KOPT-K1 (cell line): ENCODE results near the gene ZFAND2A.
"Not testable (repeated sequence)": the region's sequence is repeated elsewhere in the genome, so short reads cannot be mapped to it uniquely, and the experiment has no call there.

Experiments
- H3K27ac ChIP-seq: fragments of 200-600 bp; sonication (generic); 2 replicates; pipeline ENCODE4 v1.5.1; 2016; ENCODE audit warnings: antibody characterized with exemption, mild to moderate bottlenecking, low read depth, low read length; ENCODE audit not compliant: poor library complexity, severe bottlenecking
- H3K36me3 ChIP-seq: fragments of 200-600 bp; sonication (generic); 2 replicates; pipeline ENCODE4 v1.5.1; 2017; ENCODE audit warnings: antibody characterized with exemption, mild to moderate bottlenecking, low read length, moderate library complexity; ENCODE audit not compliant: insufficient read depth
- H3K9me3 ChIP-seq: fragments of 200-600 bp; sonication (generic); 2 replicates; pipeline ENCODE4 v1.5.1; 2017; ENCODE audit warnings: antibody characterized with exemption, low read length, mild to moderate bottlenecking; ENCODE audit not compliant: insufficient read depth, poor library complexity, severe bottlenecking

Gene ZFAND2A

DNA sequence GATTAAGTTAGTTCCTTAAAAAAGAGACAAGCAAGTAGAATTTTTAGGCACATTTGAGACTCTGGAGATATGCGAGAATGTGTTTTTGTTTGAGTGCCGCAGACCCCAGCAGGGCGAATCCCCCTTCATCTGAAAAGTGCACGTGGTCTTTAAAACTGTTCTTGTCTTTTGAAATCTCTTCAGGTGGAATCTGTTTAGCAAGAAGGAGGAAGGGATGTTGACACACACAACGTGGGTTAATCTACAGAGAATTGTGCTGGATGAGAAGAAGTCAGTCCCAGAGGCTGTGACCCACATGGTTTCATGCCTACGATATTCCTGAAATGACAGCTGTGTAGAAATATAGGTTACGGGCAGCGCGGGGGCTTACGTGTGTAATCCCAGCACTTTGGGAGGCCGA is 27.1 kb upstream of the ZFAND2A start:
- H3K9me3 ChIP-seq, result no peaks in the 10 kb centered on the region
- H3K36me3 ChIP-seq, result no peaks in the 10 kb centered on the region
- no peak overlapping the region for H3K27ac ChIP-seq

DNA sequence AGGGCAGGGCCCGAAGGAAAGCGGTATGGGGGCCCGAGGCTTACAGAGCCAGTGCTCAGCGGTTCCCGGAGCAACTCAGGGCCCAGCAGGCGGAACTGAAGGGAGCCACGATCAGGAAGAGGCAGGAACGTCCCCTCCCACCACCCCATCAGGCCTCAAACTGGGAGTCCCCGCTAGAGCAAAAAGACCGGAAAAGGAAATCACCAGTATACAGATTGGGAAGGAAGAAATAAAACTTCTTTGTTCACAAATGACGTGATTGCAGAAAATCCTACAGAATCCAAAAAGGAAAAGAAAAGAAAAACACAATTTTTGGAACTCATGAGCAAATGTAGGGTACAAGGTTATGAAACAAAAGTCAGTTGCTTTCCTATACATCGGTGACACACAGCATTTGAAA is 21.6 kb upstream of the ZFAND2A start:
- Histone ChIP-seq H3K9me3 (peaks cover 7% of the 10 kb centered on the region), H3K36me3 (no peaks in the 10 kb centered on the region), H3K27ac (no peak overlapping the region)

- Histone ChIP-seq H3K36me3 (no peaks in the 10 kb centered on the region), H3K9me3 (peaks cover 7% of the 10 kb centered on the region), H3K27ac (no peak overlapping the region)
Observed at GRCh38 chr7:1181031-1181430, 21.0 kb upstream of the ZFAND2A start.

GRCh38 chr7:1176891-1177373 is 16.9 kb upstream of the ZFAND2A start:
- H3K27ac ChIP-seq, result no peak overlapping the region
- H3K9me3 ChIP-seq, result peaks cover 7% of the 10 kb centered on the region

GRCh38 chr7:1175967-1176851 is 16.2 kb upstream of the ZFAND2A start:
- Histone ChIP-seq H3K9me3 (peaks cover 7% of the 10 kb centered on the region), H3K36me3 (no peaks in the 10 kb centered on the region), H3K27ac (peak overlapping the region; percentile 19)

More at GRCh38 chr7:1176891-1177373, 16.9 kb upstream of the ZFAND2A start:
- H3K36me3 ChIP-seq, result no peaks in the 10 kb centered on the region

DNA sequence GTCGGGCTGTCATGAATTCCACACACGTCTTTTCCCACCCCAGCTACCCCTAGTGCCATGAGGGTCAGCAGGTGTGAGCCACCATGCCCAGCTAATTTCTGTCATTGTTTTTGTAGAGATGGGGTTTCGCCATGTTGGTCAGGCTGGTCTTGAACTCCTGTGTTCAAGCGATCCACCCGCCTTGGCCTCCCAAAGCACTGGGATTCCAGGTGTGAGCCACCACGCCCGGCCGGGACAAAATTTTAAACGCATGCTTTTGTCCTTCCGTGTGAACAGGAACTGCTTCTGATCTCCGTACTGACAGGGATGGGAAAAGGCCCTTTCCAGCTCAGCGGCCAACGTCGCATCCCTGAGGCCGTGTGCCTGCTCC is 15.6 kb upstream of the ZFAND2A start:
- Histone ChIP-seq H3K36me3 (no peaks in the 10 kb centered on the region), H3K27ac (no peak overlapping the region), H3K9me3 (peaks cover 7% of the 10 kb centered on the region)

- H3K9me3 ChIP-seq, result peaks cover 7% of the 10 kb centered on the region
- no peaks in the 10 kb centered on the region for H3K36me3 ChIP-seq
- H3K27ac ChIP-seq, result no peak overlapping the region
Observed at GRCh38 chr7:1174881-1175596, 15.0 kb upstream of the ZFAND2A start.

- peaks cover 7% of the 10 kb centered on the region for H3K9me3 ChIP-seq
- no peaks in the 10 kb centered on the region for H3K36me3 ChIP-seq
- no peak overlapping the region for H3K27ac ChIP-seq
Observed at GRCh38 chr7:1174002-1174401, 14.0 kb upstream of the ZFAND2A start.

DNA sequence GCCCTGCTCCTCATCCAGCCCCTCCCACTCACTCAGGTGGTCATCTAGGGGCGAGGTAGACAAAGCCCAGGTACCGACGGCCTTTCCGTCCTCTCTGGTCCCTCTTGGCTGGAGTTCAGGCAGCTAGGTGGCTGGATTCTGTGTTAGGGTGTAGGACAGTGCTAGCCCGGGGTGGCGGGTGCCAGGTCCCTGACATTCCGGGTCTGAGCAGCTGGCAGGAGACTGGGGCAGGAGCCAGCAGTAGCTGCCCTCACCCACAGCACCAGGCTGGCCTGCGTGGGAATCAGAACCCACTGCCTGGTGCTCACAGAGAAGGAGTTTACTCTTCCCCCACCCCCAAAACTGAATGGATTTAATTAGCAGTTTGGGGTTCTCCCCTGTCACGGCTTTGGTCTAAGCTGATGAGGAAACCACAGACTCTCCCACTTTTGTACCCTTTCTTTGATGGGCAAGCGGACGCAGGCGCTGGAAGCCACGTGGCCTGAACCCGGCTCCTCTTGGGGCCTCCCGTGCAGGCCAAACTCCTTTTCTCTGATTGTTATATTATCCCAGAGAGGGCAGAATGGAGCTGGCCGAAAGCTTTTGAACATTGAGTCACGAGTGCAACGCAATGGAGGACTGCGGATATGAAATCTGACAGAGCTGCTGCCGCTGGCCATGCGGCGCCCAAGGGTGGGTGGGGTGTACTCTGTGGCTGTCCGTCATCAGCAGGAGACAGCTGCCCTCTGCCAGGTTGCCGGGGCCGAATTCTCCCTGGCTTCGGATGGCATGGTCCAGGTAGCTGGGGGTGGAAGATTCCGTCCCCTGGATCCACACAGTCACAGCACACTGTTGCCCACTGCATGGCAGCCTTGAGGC is 12.9 kb upstream of the ZFAND2A start:
- Histone ChIP-seq H3K36me3 (no peaks in the 10 kb centered on the region), H3K9me3 (peaks cover 2% of the 10 kb centered on the region), H3K27ac (no peak overlapping the region)

DNA sequence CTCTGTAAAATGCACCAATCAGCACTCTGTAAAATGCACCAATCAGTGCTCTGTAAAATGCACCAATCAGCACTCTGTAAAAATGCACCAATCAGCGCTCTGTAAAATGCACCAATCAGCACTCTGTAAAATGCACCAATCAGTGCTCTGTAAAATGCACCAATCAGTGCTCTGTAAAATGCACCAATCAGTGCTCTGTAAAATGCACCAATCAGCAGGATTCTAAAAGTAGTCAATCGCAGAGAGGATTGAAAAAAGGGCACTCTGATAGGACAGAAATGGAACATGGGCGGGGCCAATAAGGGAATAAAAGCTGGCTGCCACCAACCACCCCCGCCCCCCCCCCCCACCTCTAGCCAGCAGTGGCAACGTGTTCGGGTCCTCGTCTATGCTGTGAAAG is 11.5 kb upstream of the ZFAND2A start:
- not testable (repeated sequence) for H3K36me3 ChIP-seq, H3K9me3 ChIP-seq, H3K27ac ChIP-seq

DNA sequence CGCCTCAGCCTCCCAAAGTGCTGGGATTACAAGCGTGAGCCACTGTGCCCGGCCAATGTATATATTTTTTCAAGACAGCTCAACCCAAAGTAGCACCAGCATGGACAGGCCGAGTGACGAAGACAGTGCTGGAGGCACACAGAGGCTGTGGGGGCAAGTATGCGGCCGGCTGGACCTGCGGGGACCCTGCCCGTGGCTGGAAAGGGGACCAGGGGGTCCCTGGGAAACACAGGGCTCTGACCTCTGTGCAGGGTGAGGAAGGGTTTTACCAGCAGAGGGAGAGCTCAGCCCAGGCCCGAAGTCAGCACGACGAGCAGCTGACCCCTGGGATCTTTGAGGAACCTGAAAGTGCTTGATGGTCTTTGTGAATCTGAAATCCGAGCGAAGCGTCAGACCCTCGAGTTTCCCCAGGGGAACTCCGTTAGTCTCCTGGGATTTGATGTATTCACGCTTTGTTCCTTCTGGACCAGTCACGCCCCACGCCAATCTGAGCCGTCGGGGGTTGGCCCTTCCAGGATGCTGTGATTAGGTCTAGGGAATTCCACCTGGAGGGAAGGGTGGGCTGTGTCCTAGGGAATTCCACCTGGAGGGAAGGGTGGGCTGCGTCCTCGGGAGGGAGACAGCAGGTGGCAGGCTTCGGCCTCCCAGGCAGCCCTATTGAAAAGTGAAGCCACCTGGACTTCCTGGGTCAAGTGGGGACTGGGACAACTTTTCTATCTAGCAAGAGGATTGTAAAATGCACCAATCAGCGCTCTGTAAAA is 10.9 kb upstream of the ZFAND2A start:
- Histone ChIP-seq H3K9me3 (no peaks in the 10 kb centered on the region), H3K27ac (no peak overlapping the region), H3K36me3 (no peaks in the 10 kb centered on the region)

GRCh38 chr7:1169409-1170368 is 9.7 kb upstream of the ZFAND2A start:
- Histone ChIP-seq H3K27ac (peak overlapping the region; percentile 64), H3K9me3 (no peaks in the 10 kb centered on the region), H3K36me3 (peaks cover 5% of the 10 kb centered on the region)

DNA sequence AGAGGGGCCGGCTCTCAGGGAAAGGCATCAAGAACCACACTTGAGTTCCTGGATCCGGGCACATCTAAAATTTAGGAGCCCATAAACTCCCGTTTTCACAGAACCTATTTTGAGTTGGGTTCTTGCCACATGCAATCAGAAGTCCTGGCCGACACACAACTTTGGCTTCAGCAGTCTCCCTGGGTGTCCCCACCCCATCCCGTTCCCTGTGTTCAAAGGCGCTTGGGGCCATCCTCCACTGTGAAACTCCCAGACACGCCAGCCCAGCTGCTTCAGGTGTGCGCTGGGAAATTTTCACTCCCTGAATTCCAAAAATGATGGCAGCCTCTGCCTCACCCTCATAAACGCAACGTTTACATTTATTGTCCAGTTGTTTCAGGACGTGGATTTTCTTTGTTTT is 8.4 kb upstream of the ZFAND2A start:
- Histone ChIP-seq H3K27ac (no peak overlapping the region), H3K36me3 (peaks cover 9% of the 10 kb centered on the region)

More for the DNA sequence above, 8.4 kb upstream of the ZFAND2A start:
- no peaks in the 10 kb centered on the region for H3K9me3 ChIP-seq
